Nucleus accumbens (tissue), 56 donors: Measurements from ENCODE around the gene IFT172.
A peak's percentile ranks its signal among the peaks of the same experiment; 100 is the strongest.
"Not testable (repeated sequence)": the region's sequence is repeated elsewhere in the genome, so short reads cannot be mapped to it uniquely, and the experiment has no call there.

ENCODE experiments used
- DNase-seq, 56 donors: peaks; one replicate each; lab custom pipeline; 2025; lab: John Stamatoyannopoulos, UW

Gene IFT172

DNA sequence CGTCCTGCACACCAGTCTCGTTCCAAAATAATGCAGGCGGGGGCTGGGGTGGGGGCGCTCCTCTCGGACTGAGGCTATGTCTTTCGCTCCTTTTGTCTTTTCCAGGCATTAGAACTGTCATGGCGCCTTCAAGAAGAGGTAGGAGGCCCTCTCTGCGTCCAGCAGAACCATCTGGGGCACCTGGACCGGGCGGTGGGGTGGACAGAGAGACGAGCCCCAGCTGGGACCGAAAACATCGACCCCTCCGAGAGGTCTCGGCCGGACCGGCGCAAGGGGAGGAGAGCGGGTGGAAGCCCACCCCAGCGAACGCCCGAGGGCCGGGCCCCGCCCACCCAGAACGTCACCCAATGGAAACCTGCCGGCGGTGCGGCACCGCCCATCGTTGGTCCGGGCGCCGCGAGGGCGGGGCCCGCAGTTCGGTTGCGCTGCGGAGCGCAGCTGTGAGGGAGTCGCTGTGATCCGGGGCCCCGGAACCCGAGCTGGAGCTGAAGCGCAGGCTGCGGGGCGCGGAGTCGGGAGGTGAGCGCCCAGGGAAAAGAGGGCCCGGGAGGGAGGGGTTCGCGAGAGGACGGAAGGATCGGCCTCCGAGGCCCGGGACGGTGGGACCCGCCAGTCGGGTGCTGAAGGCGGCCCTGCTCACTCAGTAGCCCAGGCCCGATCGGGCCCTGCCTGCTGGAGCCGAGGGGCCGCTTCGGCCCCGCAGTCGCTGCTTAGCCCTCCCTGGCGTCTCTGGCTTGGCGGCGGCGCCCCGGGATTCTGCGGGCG, 61.1 kb downstream of the IFT172 start, which contains the start of gene NRBP1:
NRBP1 (plus strand) TSS at position 419 of the 765 bp plus-strand sequence. CDS start 4,643 bp downstream, outside the sequence.
- DNase-seq, result peak; percentile 57 to 97 (median 89)

DNA sequence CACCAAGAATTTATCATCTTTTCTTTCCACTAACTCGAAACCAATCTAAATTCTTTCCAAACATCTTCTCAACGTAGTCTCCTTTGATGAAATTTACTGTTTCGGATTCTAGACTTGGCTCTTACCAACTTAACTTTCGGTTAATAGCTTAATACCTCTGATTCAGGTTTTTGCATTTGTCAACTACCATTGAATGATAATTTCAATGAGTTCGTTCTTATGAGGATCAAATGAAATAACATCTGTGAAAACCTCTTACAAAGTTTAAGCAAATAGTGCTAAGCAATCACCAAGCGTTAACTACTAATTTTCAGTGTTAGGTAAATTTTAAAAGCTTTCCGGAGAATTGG, 61.7 kb downstream of the IFT172 start:
- DNase-seq, result no peak

DNA sequence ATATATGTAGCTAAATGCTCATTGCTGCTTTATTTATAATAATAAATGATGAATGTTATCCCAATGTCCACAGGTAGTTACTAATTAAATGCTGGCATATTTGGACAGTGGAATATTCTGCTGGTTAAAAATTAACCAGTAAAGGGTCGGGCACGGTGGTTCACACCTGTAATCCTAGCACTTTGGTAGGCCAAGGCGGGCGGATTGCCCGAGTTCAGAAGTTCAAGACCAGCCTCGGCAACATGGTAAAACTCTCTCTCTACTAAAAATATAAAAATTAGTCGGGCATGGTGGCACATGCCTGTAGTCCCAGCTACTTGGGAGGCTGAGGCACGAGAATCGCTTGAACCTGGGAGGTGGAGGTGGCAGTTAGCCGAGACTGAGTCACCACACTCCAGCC, 64.5 kb downstream of the IFT172 start:
- DNase-seq, result not testable (repeated sequence)

DNA sequence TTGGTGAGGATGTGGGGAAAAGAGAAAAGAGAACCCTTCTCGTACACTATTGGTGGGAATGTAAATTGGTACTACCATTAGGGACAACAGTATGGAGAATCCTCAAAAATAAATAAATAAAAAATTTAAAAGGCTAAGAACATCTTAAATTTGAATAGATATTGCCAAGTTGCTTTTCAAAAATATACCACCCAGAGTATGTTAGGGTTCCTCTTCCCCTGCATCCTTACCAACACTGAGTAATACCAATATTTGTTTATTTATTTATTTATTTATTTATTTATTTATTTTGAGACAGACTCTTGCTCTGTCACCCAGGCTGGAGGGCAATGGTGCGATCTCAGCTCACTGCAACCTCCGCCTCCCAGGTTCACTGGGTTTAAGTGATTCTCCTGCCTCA, 66.6 kb downstream of the IFT172 start:
- no peak for DNase-seq

DNA sequence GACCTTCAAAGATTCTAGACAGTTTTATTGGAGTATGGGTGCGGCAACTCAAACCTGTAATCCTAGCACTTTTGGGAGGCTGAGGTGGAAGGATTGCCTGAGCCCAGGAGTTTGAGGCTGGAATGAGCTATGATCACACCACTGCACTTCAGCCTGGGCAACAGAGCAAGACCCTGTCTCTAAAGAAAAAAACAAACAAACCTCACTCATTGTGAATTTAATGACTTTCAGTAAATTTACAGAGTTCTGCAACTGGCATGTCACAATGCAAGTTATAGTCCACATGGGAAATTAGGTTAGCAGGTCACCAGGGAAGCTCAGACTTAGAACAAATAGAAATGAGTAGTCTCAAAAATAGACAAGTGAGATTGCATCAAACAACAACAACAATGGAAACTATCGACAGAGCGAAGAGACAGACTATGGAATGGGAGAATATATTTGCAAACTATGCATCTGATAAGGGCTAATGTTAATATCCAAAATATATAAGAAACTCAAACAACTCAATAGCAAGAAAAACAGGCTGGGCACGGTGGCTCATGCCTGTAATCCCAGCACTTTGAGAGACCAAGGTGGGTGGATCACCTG, 67.8 kb downstream of the IFT172 start:
- DNase-seq, result no peak

DNA sequence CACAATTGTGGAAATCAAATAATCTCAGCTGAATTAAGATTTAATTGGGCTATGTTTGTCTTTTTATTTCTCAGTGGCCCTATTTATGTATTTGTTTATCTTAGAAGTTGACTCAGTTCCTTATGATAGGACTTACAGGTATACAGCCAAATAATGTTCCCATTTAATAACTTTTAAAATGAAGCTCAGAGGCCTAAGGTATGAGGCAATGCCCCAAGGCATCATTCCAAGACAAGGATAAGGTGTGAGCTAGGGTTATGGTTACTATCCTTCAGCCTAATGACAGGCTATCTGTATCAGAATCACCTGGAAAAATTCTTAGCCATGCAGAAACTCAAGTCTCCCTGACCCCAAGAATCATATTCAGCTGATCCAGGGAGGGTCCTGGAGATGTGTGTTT, 68.5 kb downstream of the IFT172 start:
- DNase-seq, result no peak

DNA sequence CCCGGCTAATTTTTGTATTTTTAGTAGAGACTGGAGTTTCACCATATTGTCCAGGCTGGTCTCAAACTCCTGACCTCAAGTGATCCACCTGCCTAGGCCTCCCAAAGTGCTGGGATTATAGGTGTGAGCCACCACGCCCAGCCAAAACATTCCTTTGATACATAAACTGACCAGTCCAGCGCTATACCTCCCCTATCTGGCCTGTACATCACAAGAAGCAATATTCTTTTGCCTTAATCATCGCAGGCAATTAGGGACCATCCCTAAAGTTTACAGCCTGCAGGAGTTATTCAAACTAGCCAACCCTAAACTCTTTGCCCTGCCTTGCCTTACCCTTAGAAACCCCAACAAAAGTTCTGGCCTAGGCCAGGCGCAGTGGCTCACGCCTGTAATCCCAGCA, 73.4 kb downstream of the IFT172 start:
- DNase-seq, result no peak

DNA sequence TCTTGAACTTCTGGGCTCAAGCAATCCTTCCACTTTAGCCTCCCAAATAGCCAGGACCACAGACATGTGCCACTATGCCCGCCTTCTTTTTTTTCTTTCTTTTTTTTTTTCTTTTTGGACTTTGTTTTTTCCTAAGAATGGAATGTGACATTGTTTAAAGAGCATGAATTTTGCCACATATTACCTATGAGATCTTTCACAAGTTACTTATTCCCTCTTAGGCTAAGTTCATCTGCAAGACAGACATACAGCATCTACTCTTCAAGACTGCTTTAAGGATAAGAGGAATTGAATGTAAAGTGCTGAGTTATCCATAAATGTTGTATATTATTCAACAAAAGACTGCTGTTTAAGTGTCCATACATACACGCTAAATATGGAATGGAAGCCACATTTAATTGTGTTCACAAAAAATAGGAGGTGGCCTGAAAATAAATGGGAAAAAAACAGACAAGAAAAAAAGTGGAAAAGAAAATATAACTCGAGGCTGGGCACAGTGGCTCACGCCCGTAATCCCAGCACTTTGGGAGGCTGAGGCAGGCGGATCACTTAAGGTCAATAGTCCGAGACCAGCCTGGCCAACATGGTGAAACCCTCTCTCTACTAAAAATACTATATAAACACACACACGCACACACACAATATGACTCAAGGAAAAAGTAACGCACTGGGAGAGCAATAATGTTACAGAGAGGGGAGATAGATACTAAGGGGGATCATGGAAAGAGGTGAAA, 77.0 kb downstream of the IFT172 start:
- DNase-seq, result no peak

DNA sequence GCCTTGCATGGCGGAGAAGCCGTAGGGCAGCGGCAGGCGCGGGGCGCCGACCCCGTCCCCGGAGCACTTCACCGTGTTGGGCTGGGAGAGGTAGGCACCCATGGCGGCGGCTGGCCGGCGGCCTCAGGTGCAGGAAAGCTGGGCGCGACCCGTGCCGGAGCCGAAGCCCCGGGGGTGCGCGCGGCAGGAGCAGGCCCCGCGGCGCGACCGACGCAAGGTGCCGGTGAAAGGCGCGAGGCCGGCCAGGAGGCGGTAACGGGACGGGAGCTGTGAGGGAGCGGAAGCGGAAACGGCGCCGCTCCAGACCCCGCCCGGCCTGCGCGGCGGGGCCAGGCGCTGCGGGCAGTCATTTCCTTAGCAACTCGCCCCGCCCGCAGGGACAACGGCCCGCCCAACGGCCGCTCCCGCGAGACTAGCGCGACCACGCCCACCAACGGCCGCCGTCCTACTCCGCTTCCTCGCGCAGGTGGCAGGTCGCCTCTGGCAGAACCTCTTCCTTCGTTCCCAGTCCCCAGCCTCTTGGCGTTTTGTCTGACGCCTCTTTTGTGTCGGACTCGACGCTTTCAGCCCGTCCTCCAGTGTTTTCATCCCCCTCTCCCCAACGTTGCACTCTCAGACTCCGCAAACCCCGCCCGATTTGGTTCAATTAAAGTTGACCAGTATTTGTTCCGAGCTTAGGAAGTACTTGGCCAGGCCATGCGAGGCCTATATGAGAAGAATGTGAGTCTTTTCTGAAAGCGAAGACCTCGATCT, 80.0 kb downstream of the IFT172 start, which contains the start of gene PPM1G:
PPM1G (minus strand) TSS at position 271 of the 753 bp plus-strand sequence; CDS start at position 102, 169 bp downstream.
- DNase-seq, result peak; percentile 12 to 97 (median 90)

DNA sequence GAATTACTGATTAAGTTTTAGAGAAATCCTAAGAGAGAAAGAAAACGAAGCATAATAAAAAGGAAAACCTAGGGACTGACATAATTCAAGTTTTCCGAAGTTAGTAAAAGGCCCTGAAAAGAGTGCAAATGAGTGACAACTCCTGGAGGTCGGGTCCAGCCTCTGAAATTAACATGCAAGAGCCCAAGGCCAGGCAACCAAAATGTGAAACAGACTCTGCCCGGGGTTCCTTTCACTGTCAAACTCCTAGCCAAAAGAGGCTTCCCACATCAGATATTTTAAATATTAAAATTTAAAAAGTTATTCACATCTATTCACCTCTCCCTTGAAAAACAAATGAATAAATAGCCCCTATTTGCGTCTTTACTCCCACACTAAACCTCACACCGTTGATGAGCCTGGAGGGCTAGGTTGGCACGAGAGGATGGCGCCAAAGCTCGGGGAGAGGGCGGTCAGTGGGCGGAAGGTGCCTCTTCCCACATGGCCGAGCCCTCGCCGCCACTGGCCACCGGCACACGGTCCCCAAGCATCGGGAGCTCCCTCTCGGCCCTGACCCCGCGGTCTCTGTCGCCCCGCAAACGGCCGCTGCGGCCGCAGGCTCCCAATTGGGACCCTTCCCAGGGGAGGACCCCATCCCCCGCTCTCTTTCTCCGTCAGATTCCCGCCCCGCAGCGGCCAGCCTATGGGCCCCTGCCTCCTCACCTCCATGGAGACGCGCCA, 80.8 kb downstream of the IFT172 start:
- peak in 2 of 56 donors; percentile 39 to 53 for DNase-seq

DNA sequence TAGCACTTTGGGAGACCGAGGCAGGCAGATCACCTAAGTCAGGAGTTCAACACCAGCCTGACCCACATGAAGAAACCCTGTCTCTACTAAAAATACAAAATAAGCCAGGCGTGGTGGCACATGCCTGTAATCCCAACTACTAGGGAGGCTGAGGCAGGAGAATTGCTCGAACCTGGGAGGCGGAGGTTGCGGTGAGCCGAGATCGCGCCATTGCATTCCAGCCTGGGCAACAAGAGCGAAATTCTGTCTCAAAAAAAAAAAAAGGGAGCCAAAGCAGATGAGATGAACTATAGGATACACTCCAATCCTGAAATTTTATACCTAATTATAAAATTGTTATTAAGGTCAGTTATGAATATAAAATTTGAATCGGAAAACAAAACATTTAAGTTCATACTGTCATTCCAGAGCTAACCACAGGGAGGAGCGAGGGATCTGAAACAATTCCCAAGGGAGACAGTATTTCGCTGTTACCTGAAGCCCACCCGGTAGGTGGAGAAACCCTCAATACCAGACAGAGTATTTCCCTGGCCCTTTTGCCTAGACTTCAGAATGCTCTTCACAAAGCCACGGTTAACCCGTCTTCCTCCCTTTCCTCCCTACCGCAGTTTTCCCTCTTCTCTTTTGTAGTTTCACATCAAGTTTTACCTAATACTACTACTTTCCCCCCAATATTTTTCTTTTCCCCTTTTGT, 81.6 kb downstream of the IFT172 start:
- DNase-seq, result peak in 3 of 56 donors; percentile 3 to 17 (median 4)

DNA sequence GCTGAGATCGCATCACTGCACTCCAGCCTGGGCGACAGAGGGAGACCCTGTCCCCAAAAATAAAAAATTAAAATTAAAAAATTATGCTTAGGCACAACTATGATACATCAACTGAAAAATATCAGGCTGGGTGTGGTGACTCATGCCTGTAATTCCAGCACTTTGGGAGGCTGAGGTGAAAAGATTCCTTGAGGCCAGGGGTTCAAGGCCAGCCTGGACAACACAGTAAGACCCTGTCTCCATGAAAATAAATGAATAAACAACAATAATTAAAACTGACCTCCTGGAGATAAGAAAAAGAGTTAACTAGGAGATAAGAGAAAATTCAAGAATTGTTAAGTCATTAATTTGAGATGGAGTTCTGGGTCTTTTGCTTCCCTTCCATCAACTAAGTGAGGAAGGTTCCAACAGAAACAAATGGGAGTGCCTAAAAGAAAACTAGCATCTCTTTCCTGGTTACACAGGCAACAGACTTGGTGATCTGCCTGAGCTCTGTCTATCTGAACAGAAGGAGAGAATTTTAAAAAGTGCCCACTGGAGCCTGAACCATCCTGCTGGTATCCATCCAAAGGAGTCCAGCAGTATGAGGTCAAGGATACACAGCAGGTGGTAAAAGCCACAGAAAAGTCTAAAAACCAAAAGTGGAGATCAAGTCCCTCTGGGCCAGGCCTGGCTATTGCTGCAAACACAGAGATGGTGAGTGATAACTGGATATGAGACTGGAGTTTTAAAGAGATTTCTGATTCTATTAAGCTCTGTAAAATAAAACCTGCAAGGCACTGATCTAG, 89.0 kb downstream of the IFT172 start:
- no peak for DNase-seq

DNA sequence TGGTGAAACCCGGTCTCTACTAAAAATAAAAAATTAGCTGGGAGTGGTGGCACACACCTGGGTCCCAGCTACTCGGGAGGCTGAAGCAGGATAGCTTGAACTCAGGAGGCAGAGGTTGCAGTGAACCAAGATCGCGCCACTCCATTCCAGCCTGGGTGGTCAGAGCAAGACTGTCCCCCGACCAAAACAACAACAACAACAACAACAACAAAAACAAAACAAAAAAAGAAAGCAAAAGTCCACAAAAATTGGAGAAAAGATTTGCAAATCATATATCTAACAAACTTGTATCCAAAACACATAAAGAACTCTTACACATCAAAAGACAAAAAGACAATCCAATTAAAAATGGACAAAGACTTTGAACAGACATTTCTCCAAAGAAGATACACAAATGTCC, 90.6 kb downstream of the IFT172 start:
- no peak for DNase-seq
